Mucosa of descending colon (tissue), 3 donors: ENCODE data around the gene RAB21. TPM values are rescaled to one million over a fixed set of nuclear protein-coding genes. Genes with fewer than 3 reads are reported as not detected.

Source experiments
- ATAC-seq: fragments of 200-7000 bp; cut with Tn5 transposase; one replicate; pipeline ENCODE4 v1.9.1; 2020; ENCODE audit warnings: mild to moderate bottlenecking, moderate library complexity
- DNase-seq, 3 donors: peaks; one replicate each; pipeline ENCODE4 v3.0.0-alpha.2; 2020
- H3K36me3 ChIP-seq: fragments of 200-600 bp; one replicate; pipeline ENCODE4 v1.8.0; 2021; ENCODE audit warnings: low read depth, mild to moderate bottlenecking
- H3K4me1 ChIP-seq: fragments of 200-600 bp; one replicate; pipeline ENCODE4 v1.8.0; 2021; ENCODE audit warnings: low read depth, mild to moderate bottlenecking
- H3K4me3 ChIP-seq: fragments of 200-600 bp; one replicate; pipeline ENCODE4 v1.8.0; 2021; ENCODE audit warnings: mild to moderate bottlenecking
- H3K9me3 ChIP-seq: fragments of 200-600 bp; one replicate; pipeline ENCODE4 v1.8.0; 2021; ENCODE audit warnings: mild to moderate bottlenecking
- intact Hi-C, 2 donors: fragments of 100-400 bp; cut with DNase I in 1 of 2; cut with micrococcal nuclease in 1 of 2; formaldehyde crosslinking; loops; one replicate each; pipeline versions ENCODE4 v1.11.0 to v1.11.1; 2022; cut with DNase I, micrococcal nuclease
- total RNA-seq, 3 donors: library from RNA; stranded (reverse); fragmentation: NEBNext Ultra II Directional in 2 of 3; extraction: Animal tissue kit (Norgen Biotek cat#: 25700) in 2 of 3; gene quantifications; one replicate each; pipeline versions ENCODE4 v1.2.1 to v1.2.4, GENCODE V29; 2021 to 2023
- TF ChIP-seq, protein P1 (sequence below): fragments of 200-600 bp; IDR thresholded peaks from one replicate; pipeline ENCODE4 v1.8.0; 2022; ENCODE audit warnings: antibody characterized with exemption, mild to moderate bottlenecking
- donor health status: DM: no; HTN: no; CAD: no; lungs with moderate emphysema.
- donor health status: DM: no; HTN: no; CAD: no.
- donor health status: DM: no; HTN: yes; CAD: no.

RAB21 gene
- total RNA-seq, 3 donors from 2014 or later = 61.6 to 97.3 (median 63.6) TPM

DNA sequence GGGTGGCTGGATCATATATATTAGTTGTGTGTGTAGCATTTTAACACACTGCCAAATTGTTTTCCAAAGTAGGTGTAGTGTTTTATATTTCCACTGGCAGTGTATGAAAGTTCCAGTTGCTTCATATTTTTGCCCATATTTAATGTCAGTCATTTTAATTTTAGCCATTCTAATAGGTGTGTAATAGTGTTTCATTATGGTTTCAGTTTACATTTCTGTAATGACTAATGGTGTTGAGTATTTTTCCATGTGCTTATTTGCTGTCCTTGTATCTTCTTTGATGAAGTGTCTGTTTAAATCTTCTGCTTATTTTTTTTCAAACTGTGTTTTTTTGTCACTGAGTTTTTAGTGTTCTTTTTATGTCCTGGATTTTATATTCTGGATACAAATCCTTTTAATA is 93.5 kb downstream of the RAB21 start:
- no peak overlapping the region for H3K4me3 ChIP-seq
- ATAC-seq (no peak), DNase-seq (no peak)
- peaks cover 6% of the 10 kb centered on the region for H3K4me1 ChIP-seq
- H3K9me3 ChIP-seq = peaks cover 6% of the 10 kb centered on the region
- TF ChIP-seq, protein P1, sequence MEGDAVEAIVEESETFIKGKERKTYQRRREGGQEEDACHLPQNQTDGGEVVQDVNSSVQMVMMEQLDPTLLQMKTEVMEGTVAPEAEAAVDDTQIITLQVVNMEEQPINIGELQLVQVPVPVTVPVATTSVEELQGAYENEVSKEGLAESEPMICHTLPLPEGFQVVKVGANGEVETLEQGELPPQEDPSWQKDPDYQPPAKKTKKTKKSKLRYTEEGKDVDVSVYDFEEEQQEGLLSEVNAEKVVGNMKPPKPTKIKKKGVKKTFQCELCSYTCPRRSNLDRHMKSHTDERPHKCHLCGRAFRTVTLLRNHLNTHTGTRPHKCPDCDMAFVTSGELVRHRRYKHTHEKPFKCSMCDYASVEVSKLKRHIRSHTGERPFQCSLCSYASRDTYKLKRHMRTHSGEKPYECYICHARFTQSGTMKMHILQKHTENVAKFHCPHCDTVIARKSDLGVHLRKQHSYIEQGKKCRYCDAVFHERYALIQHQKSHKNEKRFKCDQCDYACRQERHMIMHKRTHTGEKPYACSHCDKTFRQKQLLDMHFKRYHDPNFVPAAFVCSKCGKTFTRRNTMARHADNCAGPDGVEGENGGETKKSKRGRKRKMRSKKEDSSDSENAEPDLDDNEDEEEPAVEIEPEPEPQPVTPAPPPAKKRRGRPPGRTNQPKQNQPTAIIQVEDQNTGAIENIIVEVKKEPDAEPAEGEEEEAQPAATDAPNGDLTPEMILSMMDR = no peak
- intact Hi-C loops = loop anchor here in 1 of 2 donors (10.0 kb wide), 1 partner anchor 63 kb away; no protein-coding TSS in a partner anchor
- no peaks in the 10 kb centered on the region for H3K36me3 ChIP-seq

DNA sequence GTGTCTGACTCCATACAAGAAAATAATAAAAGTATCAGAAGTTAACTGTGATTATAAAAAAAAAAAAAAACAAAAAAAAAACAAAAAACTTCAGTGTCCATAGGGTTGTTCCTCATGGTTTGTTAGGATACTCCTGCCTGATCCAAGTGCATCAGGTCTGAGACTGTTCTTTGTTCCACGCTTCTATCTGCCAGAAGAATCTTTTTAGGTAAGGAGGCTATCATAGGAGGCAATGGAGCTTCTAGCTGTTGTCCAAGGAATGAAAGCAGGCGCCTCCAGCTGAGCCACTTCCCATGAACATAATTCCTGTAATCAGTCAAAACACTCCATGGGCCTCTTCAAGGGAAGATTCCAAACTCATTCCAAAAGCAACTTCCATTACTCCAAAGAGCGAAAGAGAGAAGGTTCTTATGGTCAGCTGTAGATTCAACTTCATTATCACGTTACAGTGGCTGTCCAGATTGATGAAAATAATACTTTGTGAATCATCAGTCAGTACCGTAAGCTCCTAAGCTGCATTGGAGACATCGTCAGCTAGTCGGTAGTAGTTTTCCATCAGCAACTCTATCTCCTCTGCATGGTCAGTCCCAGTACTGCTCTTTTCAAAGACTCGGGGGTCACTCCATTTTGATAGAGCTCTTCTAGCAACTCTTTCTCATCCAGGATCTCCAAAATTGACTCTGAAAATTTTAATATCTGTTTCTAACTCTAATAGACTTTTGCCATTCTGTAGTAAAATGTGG is 94.6 kb downstream of the RAB21 start:
- Histone ChIP-seq H3K4me1 (peaks cover 6% of the 10 kb centered on the region), H3K36me3 (no peaks in the 10 kb centered on the region), H3K4me3 (no peak overlapping the region), H3K9me3 (peaks cover 6% of the 10 kb centered on the region)
- TF ChIP-seq, protein P1 = no peak
- intact Hi-C loops = loop anchor here in 1 of 2 donors (10.0 kb wide), 1 partner anchor 64 kb away; no protein-coding TSS in a partner anchor
- ATAC-seq (no peak), DNase-seq (no peak)

Other genes with a start within 250 kb of the RAB21 start
- 10 to 100 TPM; 49.0 to 64.1 (median 57.0) TPM for gene ZFC3H1, start 91.0 kb upstream of the RAB21 start, total RNA-seq
- 1 to 10 TPM; 3.2 to 4.6 (median 3.9) TPM for gene THAP2, start 90.6 kb upstream of the RAB21 start, total RNA-seq
- gene TMEM19, start 68.8 kb upstream of the RAB21 start, total RNA-seq = 10 to 100 TPM; 25.3 to 41.7 (median 37.3) TPM
- gene TBC1D15, start 84.9 kb downstream of the RAB21 start, total RNA-seq = 10 to 100 TPM; 29.8 to 47.7 (median 30.0) TPM
- under 1 TPM in 1 of 3 donors, not detected in 2; 0.13 TPM for gene TPH2, start 184.0 kb downstream of the RAB21 start, total RNA-seq